Right lobe of liver (tissue), 4 donors: Measurements from ENCODE around the gene RALGAPA2.

Experiments used
- POLR2A ChIP-seq: fragments of 450-650 bp; IDR thresholded peaks from one replicate; pipeline ENCODE4 v1.6.1; 2017; ENCODE audit warnings: antibody characterized with exemption, mild to moderate bottlenecking
- TF ChIP-seq, protein P1 (sequence below), 4 donors: fragments of 200-600 bp in 3 of 4; fragments of 450-650 bp in 1 of 4; IDR thresholded peaks; one replicate each; pipeline versions ENCODE4 v1.5.1 to v1.8.0; 2016 to 2022; ENCODE audit warnings: antibody characterized with exemption in 4 of 4, mild to moderate bottlenecking in 2 of 4
- donor health status: DM: no; HTN: no; CAD: no.
- donor health status: DM: no; HTN: no; CAD: no.
- donor health status: DM: no; HTN: yes; CAD: no.

- TF ChIP-seq, protein P1, sequence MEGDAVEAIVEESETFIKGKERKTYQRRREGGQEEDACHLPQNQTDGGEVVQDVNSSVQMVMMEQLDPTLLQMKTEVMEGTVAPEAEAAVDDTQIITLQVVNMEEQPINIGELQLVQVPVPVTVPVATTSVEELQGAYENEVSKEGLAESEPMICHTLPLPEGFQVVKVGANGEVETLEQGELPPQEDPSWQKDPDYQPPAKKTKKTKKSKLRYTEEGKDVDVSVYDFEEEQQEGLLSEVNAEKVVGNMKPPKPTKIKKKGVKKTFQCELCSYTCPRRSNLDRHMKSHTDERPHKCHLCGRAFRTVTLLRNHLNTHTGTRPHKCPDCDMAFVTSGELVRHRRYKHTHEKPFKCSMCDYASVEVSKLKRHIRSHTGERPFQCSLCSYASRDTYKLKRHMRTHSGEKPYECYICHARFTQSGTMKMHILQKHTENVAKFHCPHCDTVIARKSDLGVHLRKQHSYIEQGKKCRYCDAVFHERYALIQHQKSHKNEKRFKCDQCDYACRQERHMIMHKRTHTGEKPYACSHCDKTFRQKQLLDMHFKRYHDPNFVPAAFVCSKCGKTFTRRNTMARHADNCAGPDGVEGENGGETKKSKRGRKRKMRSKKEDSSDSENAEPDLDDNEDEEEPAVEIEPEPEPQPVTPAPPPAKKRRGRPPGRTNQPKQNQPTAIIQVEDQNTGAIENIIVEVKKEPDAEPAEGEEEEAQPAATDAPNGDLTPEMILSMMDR (IDR thresholded peaks at IDR 0.05) = no peak
- TF ChIP-seq POLR2A = no peak
Measured at GRCh38 chr20:20580139-20580538, 132.3 kb downstream of the RALGAPA2 start.
